Activated CD8-positive, alpha-beta memory T cell treated with anti-CD3 and anti-CD28 coated beads, Interleukin-2, amount 10 ng/mL, durations not matched to agents 7 days and 5 days (primary cell): ENCODE data around the gene DGCR8. TPM values are rescaled to one million over a fixed set of nuclear protein-coding genes. Genes with fewer than 3 reads are reported as not detected.

Source experiments
- ATAC-seq: fragments of 150-1000 bp; cut with Tn5 transposase; one replicate; pipeline ENCODE4 v1.10.0; 2021; ENCODE audit warnings: moderate library complexity
- CTCF ChIA-PET: fragments of 350-600 bp; sonication (Branson Sonifier 250); formaldehyde crosslinking; loops from one replicate; lab custom pipeline; 2021; ENCODE audit warnings: antibody characterized with exemption; lab: Charles Lee
- DNase-seq: peaks from one replicate; pipeline ENCODE4 v3.0.0-alpha.2; 2020
- H3K27ac Mint-ChIP-seq: one replicate; pipeline ENCODE4 v1.8.0; 2021; ENCODE audit warnings: mild to moderate bottlenecking, mixed read lengths
- H3K27me3 Mint-ChIP-seq: one replicate; pipeline ENCODE4 v1.8.0; 2021; ENCODE audit warnings: mixed read lengths
- H3K36me3 Mint-ChIP-seq: one replicate; pipeline ENCODE4 v1.8.0; 2021; ENCODE audit warnings: mild to moderate bottlenecking, mixed read lengths
- H3K4me1 Mint-ChIP-seq: one replicate; pipeline ENCODE4 v1.8.0; 2021; ENCODE audit warnings: mixed read lengths
- H3K4me3 Mint-ChIP-seq: one replicate; pipeline ENCODE4 v1.8.0; 2021; ENCODE audit warnings: mild to moderate bottlenecking, moderate library complexity, mixed read lengths
- H3K9me3 Mint-ChIP-seq: one replicate; pipeline ENCODE4 v1.8.0; 2022; ENCODE audit warnings: low read depth, mixed read lengths
- total RNA-seq, 2 experiments: library from RNA; stranded (reverse); gene quantifications; one replicate each; pipeline ENCODE4 v1.2.3, GENCODE V29; 2021

DGCR8 gene
- total RNA-seq, 2 experiments from 2014 or later: 70.4 to 71.9 TPM

GRCh38 chr22:20040327-20041200 is 39.5 kb upstream of the DGCR8 start:
- no peaks in the 10 kb centered on the region for H3K9me3 Mint-ChIP-seq
- no peak for DNase-seq
- peaks cover 21% of the 10 kb centered on the region for H3K36me3 Mint-ChIP-seq
- H3K4me1 Mint-ChIP-seq: peaks cover 16% of the 10 kb centered on the region
- no peaks in the 10 kb centered on the region for H3K27me3 Mint-ChIP-seq
- ATAC-seq: no peak
- CTCF ChIA-PET: no interaction called here
- H3K4me3 Mint-ChIP-seq: no peak overlapping the region
- no peak overlapping the region for H3K27ac Mint-ChIP-seq

GRCh38 chr22:20043057-20043996 is 36.7 kb upstream of the DGCR8 start:
- Mint-ChIP-seq H3K27ac (no peak overlapping the region), H3K36me3 (peaks cover 33% of the 10 kb centered on the region), H3K4me1 (peaks cover 1% of the 10 kb centered on the region), H3K4me3 (no peak overlapping the region), H3K9me3 (peaks cover 5% of the 10 kb centered on the region), H3K27me3 (no peaks in the 10 kb centered on the region)
- no peak for ATAC-seq
- no peak for DNase-seq
- CTCF ChIA-PET: no interaction called here

- no peak overlapping the region for H3K27ac Mint-ChIP-seq
- peaks cover 5% of the 10 kb centered on the region for H3K9me3 Mint-ChIP-seq
- no peaks in the 10 kb centered on the region for H3K27me3 Mint-ChIP-seq
- peaks cover 1% of the 10 kb centered on the region for H3K4me1 Mint-ChIP-seq
- CTCF ChIA-PET: no interaction called here
- H3K4me3 Mint-ChIP-seq: no peak overlapping the region
- no peak for ATAC-seq
- H3K36me3 Mint-ChIP-seq: peaks cover 37% of the 10 kb centered on the region
- no peak for DNase-seq
Observed at GRCh38 chr22:20043997-20044342, 36.1 kb upstream of the DGCR8 start.

- H3K27me3 Mint-ChIP-seq: no peaks in the 10 kb centered on the region
- no peak overlapping the region for H3K4me3 Mint-ChIP-seq
- CTCF ChIA-PET: interaction anchor here (0.7 kb wide), 1 partner anchor 132 kb away, joined by 3 read pairs; no protein-coding TSS in a partner anchor
- peaks cover 8% of the 10 kb centered on the region for H3K9me3 Mint-ChIP-seq
- ATAC-seq: no peak
- H3K4me1 Mint-ChIP-seq: peaks cover 1% of the 10 kb centered on the region
- peaks cover 39% of the 10 kb centered on the region for H3K36me3 Mint-ChIP-seq
- DNase-seq: no peak
- H3K27ac Mint-ChIP-seq: no peak overlapping the region
Observed at GRCh38 chr22:20044495-20045151, 35.4 kb upstream of the DGCR8 start.

GRCh38 chr22:20046730-20047129 is 33.3 kb upstream of the DGCR8 start:
- Mint-ChIP-seq H3K27me3 (no peaks in the 10 kb centered on the region), H3K4me1 (peaks cover 1% of the 10 kb centered on the region), H3K36me3 (peaks cover 45% of the 10 kb centered on the region), H3K4me3 (no peak overlapping the region), H3K9me3 (peaks cover 8% of the 10 kb centered on the region), H3K27ac (no peak overlapping the region)
- CTCF ChIA-PET: interaction anchor here (1.1 to 1.8 kb wide), 2 partner anchors 25 to 74 kb away, joined by 3 read pairs; partner anchors contain the start of gene TANGO2
- ATAC-seq (no peak), DNase-seq (no peak)

- H3K9me3 Mint-ChIP-seq: peaks cover 6% of the 10 kb centered on the region
- H3K4me1 Mint-ChIP-seq: no peaks in the 10 kb centered on the region
- no peaks in the 10 kb centered on the region for H3K27me3 Mint-ChIP-seq
- no peak overlapping the region for H3K4me3 Mint-ChIP-seq
- ATAC-seq (no peak), DNase-seq (no peak)
- CTCF ChIA-PET: no interaction called here
- no peak overlapping the region for H3K27ac Mint-ChIP-seq
- H3K36me3 Mint-ChIP-seq: peaks cover 35% of the 10 kb centered on the region
Observed at GRCh38 chr22:20051927-20052308, 28.1 kb upstream of the DGCR8 start.

DNA sequence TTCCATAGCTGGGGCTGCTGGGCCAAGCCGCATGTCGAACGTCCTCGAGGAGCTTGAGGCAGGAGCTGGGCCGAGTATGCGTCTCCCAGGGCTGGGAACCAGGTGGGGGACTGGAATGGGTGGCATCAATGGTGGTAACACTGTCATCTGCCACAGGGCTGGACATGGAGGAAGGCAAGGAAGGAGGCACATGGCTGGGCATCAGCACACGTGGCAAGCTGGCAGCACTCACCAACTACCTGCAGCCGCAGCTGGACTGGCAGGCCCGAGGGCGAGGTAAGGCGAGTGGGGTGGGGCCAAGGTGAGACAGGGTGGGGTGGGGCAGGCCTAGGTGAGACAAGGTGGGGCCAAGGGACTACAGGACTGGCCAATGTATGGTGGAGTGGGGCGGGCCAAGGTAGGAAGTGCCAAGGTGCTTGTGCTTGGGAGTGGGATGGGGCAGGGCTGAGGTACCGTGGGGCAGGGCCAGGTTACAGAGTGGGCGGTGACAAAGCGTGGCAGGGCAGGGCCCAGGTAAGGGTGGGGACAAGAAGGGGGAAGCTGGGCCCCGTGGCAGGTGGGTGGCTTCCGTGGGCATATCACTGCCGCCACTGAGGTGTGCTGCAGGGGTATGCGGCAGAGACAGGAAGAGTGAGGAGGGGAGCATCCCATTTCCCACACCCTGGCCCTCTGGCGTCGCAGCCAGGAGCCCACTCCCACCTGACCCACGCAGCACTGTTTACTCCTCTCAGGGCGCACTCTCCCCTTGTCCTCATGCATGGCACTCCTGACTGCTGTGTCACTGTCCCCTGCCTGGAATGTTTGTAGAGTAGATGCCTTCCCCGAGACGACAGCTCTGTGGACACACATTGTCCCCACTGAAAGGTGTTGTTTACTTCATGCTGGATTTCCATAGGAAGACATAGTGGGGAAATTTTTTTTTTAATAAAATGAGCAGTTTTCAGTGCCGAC is 27.5 kb upstream of the DGCR8 start:
- no peaks in the 10 kb centered on the region for H3K27me3 Mint-ChIP-seq
- ATAC-seq (no peak), DNase-seq (no peak)
- no peak overlapping the region for H3K4me3 Mint-ChIP-seq
- no peaks in the 10 kb centered on the region for H3K4me1 Mint-ChIP-seq
- H3K36me3 Mint-ChIP-seq: peaks cover 30% of the 10 kb centered on the region
- no peak overlapping the region for H3K27ac Mint-ChIP-seq
- CTCF ChIA-PET: no interaction called here
- H3K9me3 Mint-ChIP-seq: peaks cover 6% of the 10 kb centered on the region

- Mint-ChIP-seq H3K9me3 (peaks cover 3% of the 10 kb centered on the region), H3K4me1 (no peaks in the 10 kb centered on the region), H3K4me3 (no peak overlapping the region), H3K36me3 (peaks cover 26% of the 10 kb centered on the region), H3K27me3 (no peaks in the 10 kb centered on the region), H3K27ac (no peak overlapping the region)
- ATAC-seq (no peak), DNase-seq (no peak)
- CTCF ChIA-PET: no interaction called here
Observed at GRCh38 chr22:20053407-20054033, 26.5 kb upstream of the DGCR8 start.

GRCh38 chr22:20054034-20054427 is 26.0 kb upstream of the DGCR8 start:
- Mint-ChIP-seq H3K4me3 (no peak overlapping the region), H3K36me3 (peaks cover 26% of the 10 kb centered on the region), H3K4me1 (peaks cover 5% of the 10 kb centered on the region), H3K27me3 (no peaks in the 10 kb centered on the region), H3K27ac (peak overlapping the region; percentile 43), H3K9me3 (peaks cover 2% of the 10 kb centered on the region)
- no peak for ATAC-seq
- DNase-seq: no peak
- CTCF ChIA-PET: no interaction called here

GRCh38 chr22:20054485-20054884 is 25.6 kb upstream of the DGCR8 start:
- DNase-seq (no peak), ATAC-seq (no peak)
- H3K9me3 Mint-ChIP-seq: no peaks in the 10 kb centered on the region
- H3K4me3 Mint-ChIP-seq: no peak overlapping the region
- H3K36me3 Mint-ChIP-seq: peaks cover 24% of the 10 kb centered on the region
- H3K27me3 Mint-ChIP-seq: no peaks in the 10 kb centered on the region
- H3K27ac Mint-ChIP-seq: no peak overlapping the region
- CTCF ChIA-PET: no interaction called here
- H3K4me1 Mint-ChIP-seq: peaks cover 10% of the 10 kb centered on the region

- no peaks in the 10 kb centered on the region for H3K9me3 Mint-ChIP-seq
- H3K4me1 Mint-ChIP-seq: peaks cover 12% of the 10 kb centered on the region
- no peak overlapping the region for H3K4me3 Mint-ChIP-seq
- H3K27ac Mint-ChIP-seq: no peak overlapping the region
- H3K36me3 Mint-ChIP-seq: peaks cover 19% of the 10 kb centered on the region
- no peak for DNase-seq
- CTCF ChIA-PET: no interaction called here
- ATAC-seq: no peak
- H3K27me3 Mint-ChIP-seq: no peaks in the 10 kb centered on the region
Observed at GRCh38 chr22:20055144-20055543, 24.9 kb upstream of the DGCR8 start.

GRCh38 chr22:20055654-20056053 is 24.4 kb upstream of the DGCR8 start:
- H3K27me3 Mint-ChIP-seq: no peaks in the 10 kb centered on the region
- H3K9me3 Mint-ChIP-seq: no peaks in the 10 kb centered on the region
- H3K27ac Mint-ChIP-seq: no peak overlapping the region
- peaks cover 12% of the 10 kb centered on the region for H3K4me1 Mint-ChIP-seq
- H3K4me3 Mint-ChIP-seq: no peak overlapping the region
- DNase-seq (no peak), ATAC-seq (no peak)
- CTCF ChIA-PET: no interaction called here
- peaks cover 18% of the 10 kb centered on the region for H3K36me3 Mint-ChIP-seq
